Measurements from ENCODE around the gene PSPH. TPM values are rescaled to one million over a fixed set of nuclear protein-coding genes. Genes with fewer than 3 reads are reported as not detected.

PSPH gene
- total RNA-seq, 1 experiment from 2014 or later = 50.7 TPM

GRCh38 chr7:55962014-55962413, 89.2 kb downstream of the PSPH start:
- Histone ChIP-seq H3K9me2 (ENCODE audit: insufficient read depth) (no peaks in the 10 kb centered on the region), H2AFZ (ENCODE audit: low read depth, low read length, poor library complexity, severe bottlenecking) (no peak overlapping the region), H3K27ac (ENCODE audit: low read depth, low read length) (no peak overlapping the region), H3K36me3 (ENCODE audit: control insufficient read depth in 1 of 2, insufficient read depth in 2 of 2, low read length in 2 of 2) (no peaks in the 10 kb centered on the region), H3K9me3 (ENCODE audit: control insufficient read depth in 1 of 2, insufficient read depth in 1 of 2, low read depth in 1 of 2, low read length in 2 of 2) (no peaks in the 10 kb centered on the region), H3K4me2 (ENCODE audit: low read length) (no peak overlapping the region), H3K27me3 (ENCODE audit: insufficient read depth, low read length) (no peaks in the 10 kb centered on the region), H3K4me1 (ENCODE audit: control insufficient read depth in 1 of 2, insufficient read depth in 2 of 2, low read length in 2 of 2) (peaks cover 9 to 18% of the 10 kb centered on the region in 2 experiments), H3K9ac (ENCODE audit: low read length) (no peak overlapping the region), H3K4me3 (replicated peaks in 1 of 2; ENCODE audit: low read depth in 1 of 2, low read length in 2 of 2) (no peak overlapping the region), H3K79me2 (ENCODE audit: insufficient read depth, low read length) (peaks cover 19% of the 10 kb centered on the region), H4K20me1 (ENCODE audit: insufficient read depth) (no peaks in the 10 kb centered on the region)
- ChIA-PET POLR2A (no interaction called here), RAD21 (ENCODE audit: low non-redundant PET in 1 of 2, low total read pairs in 2 of 2, uncharacterized antibody in 2 of 2, unreplicated experiment in 2 of 2) (no interaction called here), CTCF (no interaction called here)
- intact Hi-C loops (cut with micrococcal nuclease) = loop anchor here (5.0 to 10.0 kb wide), 2 partner anchors 217 to 680 kb away; no protein-coding TSS in a partner anchor
- TF ChIP-seq ZNF274 (IDR thresholded peaks at IDR 0.05; ENCODE audit: low read depth, low read length) (no peak), ZFX (IDR thresholded peaks at IDR 0.05) (no peak), CTCF (IDR thresholded peaks at IDR 0.05 in 2 of 3, conservative IDR thresholded peaks at IDR 0.05 in 1 of 3; ENCODE audit: borderline replicate concordance in 1 of 3, insufficient read depth in 1 of 3, low read depth in 2 of 3, low read length in 2 of 3) (no peak), SP1 (IDR thresholded peaks at IDR 0.05; ENCODE audit: low read depth) (no peak), EGR1 (IDR thresholded peaks at IDR 0.05; ENCODE audit: low read depth) (no peak), TCF7L2 (IDR thresholded peaks at IDR 0.05; ENCODE audit: borderline replicate concordance, extremely low read depth, insufficient read depth, insufficient read length) (no peak), CBX3 (IDR thresholded peaks at IDR 0.05; ENCODE audit: low read depth) (no peak), JUND (IDR thresholded peaks at IDR 0.05) (no peak), REST (IDR thresholded peaks at IDR 0.05; ENCODE audit: low read depth) (no peak), YY1 (IDR thresholded peaks at IDR 0.05; ENCODE audit: extremely low read depth, insufficient replicate concordance, low read depth, low read length) (no peak)
- DNase-seq (ENCODE audit: low read depth, low spot score) (no peak), ATAC-seq (no peak)
- BruUV-seq (replicated peaks) = no TSS peak

Other genes with a start within 250 kb of the PSPH start
- not detected for gene SEPTIN14, start 188.7 kb downstream of the PSPH start, total RNA-seq (2021; ENCODE audit: unreplicated experiment)
- 2.6 TPM for gene ZNF713, start 164.0 kb downstream of the PSPH start, total RNA-seq (2021; ENCODE audit: unreplicated experiment)
- 27.5 TPM for gene MRPS17, start 99.6 kb downstream of the PSPH start, total RNA-seq (2021; ENCODE audit: unreplicated experiment)
- 62.4 TPM for gene NIPSNAP2, start 86.9 kb downstream of the PSPH start, total RNA-seq (2021; ENCODE audit: unreplicated experiment)
- 257 TPM for gene CCT6A, start 321 bp upstream of the PSPH start, total RNA-seq (2021; ENCODE audit: unreplicated experiment)
- gene SUMF2, start 12.8 kb upstream of the PSPH start, total RNA-seq (2021; ENCODE audit: unreplicated experiment) = 173 TPM
- 1.1 TPM for gene PHKG1, start 41.5 kb upstream of the PSPH start, total RNA-seq (2021; ENCODE audit: unreplicated experiment)
- gene CHCHD2, start 55.0 kb upstream of the PSPH start, total RNA-seq (2021; ENCODE audit: unreplicated experiment) = 510 TPM
- gene NUPR2, start 65.0 kb upstream of the PSPH start, total RNA-seq (2021; ENCODE audit: unreplicated experiment) = not detected